ENCODE results near the gene ELF4.

ELF4 gene

GRCh38 chrX:130085551-130086446 is 24.5 kb downstream of the ELF4 start:
- Histone ChIP-seq H2AFZ (ENCODE audit: low read depth, low read length) (no peak overlapping the region), H3K4me1 (ENCODE audit: insufficient read depth, low read length) (no peaks in the 10 kb centered on the region), H3K4me3 (ENCODE audit: low read length) (no peak overlapping the region), H3K9me3 (ENCODE audit: low read length) (no peaks in the 10 kb centered on the region), H3K36me3 (ENCODE audit: insufficient read depth, low read length) (no peaks in the 10 kb centered on the region), H3K27me3 (ENCODE audit: insufficient read depth, low read length) (no peaks in the 10 kb centered on the region)

- Histone ChIP-seq H3K9me3 (ENCODE audit: low read length) (no peaks in the 10 kb centered on the region), H3K4me1 (ENCODE audit: insufficient read depth, low read length) (no peaks in the 10 kb centered on the region), H3K4me3 (ENCODE audit: low read length) (no peak overlapping the region), H2AFZ (ENCODE audit: low read depth, low read length) (no peak overlapping the region), H3K27me3 (ENCODE audit: insufficient read depth, low read length) (no peaks in the 10 kb centered on the region), H3K36me3 (ENCODE audit: insufficient read depth, low read length) (no peaks in the 10 kb centered on the region)
Measured at GRCh38 chrX:130084631-130085237, 25.6 kb downstream of the ELF4 start.

DNA sequence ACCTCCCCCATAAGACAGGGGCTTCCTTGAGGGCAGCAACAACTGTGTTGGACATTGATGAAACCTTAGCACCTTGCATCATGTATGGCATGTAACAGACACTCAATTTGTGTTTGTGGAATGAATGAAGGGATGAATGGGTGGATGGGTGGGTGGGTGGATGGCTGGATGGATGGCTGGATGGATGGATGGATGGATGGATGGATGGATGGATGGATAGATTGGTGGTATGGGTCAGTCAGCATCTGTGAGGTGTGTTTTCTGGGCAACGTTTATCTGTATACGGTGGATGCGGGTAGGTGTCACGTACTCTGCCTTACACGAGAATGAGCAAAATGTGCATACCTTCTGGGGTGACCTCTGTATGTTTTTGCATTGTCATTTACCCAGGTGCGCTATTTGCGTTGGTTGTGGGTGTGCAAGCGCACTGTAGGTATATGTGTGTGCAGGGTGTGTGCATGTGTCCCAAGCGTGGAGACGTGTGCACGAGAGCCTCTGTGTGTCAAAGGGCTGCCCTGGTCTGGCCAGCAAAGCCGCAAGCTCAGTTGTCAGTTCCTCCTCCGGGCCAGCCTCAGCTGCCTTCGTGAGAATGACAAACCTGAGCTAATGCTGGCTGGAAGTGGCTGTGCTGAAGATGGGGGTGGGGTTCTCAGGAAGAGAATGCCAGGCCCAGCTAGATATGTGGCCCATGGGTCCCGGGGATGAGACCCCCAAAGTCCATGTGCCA is 26.5 kb downstream of the ELF4 start:
- Histone ChIP-seq H3K27me3 (ENCODE audit: insufficient read depth, low read length) (no peaks in the 10 kb centered on the region), H2AFZ (ENCODE audit: low read depth, low read length) (no peak overlapping the region), H3K4me1 (ENCODE audit: insufficient read depth, low read length) (no peaks in the 10 kb centered on the region), H3K4me3 (ENCODE audit: low read length) (no peak overlapping the region), H3K36me3 (ENCODE audit: insufficient read depth, low read length) (no peaks in the 10 kb centered on the region), H3K9me3 (ENCODE audit: low read length) (no peaks in the 10 kb centered on the region)

DNA sequence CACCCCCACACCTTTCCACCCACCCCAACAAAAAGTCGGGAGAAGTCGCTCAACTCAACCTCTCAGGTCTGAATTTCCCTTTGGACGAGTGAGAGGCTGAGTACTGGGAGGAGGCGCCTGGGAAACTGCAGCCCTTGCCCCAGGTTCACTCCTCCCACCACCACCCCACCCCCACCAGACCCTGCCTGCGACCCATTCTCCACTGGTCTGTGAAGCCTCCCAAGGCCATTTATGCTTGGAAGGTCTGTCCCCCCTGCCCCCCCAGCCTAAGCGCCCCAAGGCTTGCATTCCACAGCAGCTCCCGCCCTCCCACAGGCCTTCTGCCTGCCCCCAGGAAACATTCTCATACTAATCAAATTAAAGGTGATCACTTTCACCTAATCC is 27.2 kb downstream of the ELF4 start:
- H3K36me3 ChIP-seq (ENCODE audit: insufficient read depth, low read length), result no peaks in the 10 kb centered on the region
- H2AFZ ChIP-seq (ENCODE audit: low read depth, low read length), result no peak overlapping the region
- no peak overlapping the region for H3K4me3 ChIP-seq (ENCODE audit: low read length)

GRCh38 chrX:130082244-130083106 is 27.8 kb downstream of the ELF4 start:
- H3K9me3 ChIP-seq (ENCODE audit: low read length), result no peaks in the 10 kb centered on the region
- H3K27me3 ChIP-seq (ENCODE audit: insufficient read depth, low read length), result no peaks in the 10 kb centered on the region
- no peak overlapping the region for H2AFZ ChIP-seq (ENCODE audit: low read depth, low read length)
- no peaks in the 10 kb centered on the region for H3K4me1 ChIP-seq (ENCODE audit: insufficient read depth, low read length)
- H3K4me3 ChIP-seq (ENCODE audit: low read length), result no peak overlapping the region
- H3K36me3 ChIP-seq (ENCODE audit: insufficient read depth, low read length), result no peaks in the 10 kb centered on the region

More for the DNA sequence above, 27.2 kb downstream of the ELF4 start:
- Histone ChIP-seq H3K27me3 (ENCODE audit: insufficient read depth, low read length) (no peaks in the 10 kb centered on the region), H3K9me3 (ENCODE audit: low read length) (no peaks in the 10 kb centered on the region), H3K4me1 (ENCODE audit: insufficient read depth, low read length) (no peaks in the 10 kb centered on the region)

DNA sequence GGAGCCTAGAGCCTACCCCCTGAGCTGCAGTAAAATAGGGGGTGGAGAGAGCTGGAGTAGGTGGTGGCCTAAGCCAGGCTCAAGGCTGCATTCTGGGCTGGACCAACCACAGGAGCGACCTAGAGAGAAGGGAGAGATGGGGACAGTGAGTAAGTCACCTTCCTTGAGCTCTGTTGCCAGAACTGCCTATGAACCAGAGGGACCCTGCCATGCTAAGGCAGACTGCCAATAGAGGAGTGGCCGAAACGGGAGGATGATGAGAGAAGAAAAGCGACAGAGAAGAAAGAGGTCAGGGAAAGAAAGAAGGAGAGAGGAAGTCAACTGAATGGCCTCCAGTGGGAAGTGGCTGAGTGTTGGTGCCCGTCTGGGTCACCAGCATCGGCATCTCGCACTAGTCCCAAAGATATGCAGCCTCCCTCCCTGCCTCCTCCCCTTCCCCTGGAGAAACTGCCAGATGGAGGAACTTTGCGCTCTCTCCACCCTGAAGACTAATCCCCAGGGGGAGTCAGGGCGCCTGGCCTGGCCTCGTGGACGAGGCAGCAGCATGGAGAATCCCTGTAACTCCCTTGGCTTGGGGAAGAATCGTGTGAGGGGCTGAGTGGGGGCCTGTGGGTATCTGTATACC is 28.8 kb downstream of the ELF4 start:
- Histone ChIP-seq H3K4me1 (ENCODE audit: insufficient read depth, low read length) (no peaks in the 10 kb centered on the region), H3K27me3 (ENCODE audit: insufficient read depth, low read length) (no peaks in the 10 kb centered on the region), H3K4me3 (ENCODE audit: low read length) (no peak overlapping the region), H2AFZ (ENCODE audit: low read depth, low read length) (no peak overlapping the region), H3K9me3 (ENCODE audit: low read length) (no peaks in the 10 kb centered on the region), H3K36me3 (ENCODE audit: insufficient read depth, low read length) (no peaks in the 10 kb centered on the region)

DNA sequence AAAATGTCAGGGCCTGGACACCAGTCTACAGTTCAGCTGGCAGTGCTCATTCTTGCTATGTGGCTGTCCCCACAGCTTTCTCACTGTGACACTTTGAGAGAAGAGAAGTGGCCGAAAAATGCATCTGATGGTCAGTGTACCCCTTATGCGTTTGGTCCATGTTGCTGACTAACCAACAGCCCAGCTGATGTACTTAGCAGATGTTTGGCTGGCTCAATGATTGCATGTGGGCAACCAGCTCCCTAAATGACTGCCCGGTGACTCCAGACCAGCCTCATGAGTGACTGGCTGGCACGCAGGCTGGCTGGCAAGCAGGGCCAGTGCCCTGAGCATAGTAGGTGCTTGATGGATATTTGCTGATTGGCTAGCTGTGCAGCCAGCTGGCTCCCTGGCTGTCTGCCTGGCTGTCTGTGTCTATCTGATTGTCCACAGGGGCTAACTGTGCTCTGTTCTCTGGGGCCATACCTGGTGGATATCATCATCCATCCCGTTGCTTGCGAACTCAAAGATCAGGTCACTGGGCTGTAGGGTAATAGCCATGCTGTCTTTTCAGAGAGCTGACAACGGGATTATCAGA is 29.4 kb downstream of the ELF4 start:
- H3K36me3 ChIP-seq (ENCODE audit: insufficient read depth, low read length), result no peaks in the 10 kb centered on the region
- H3K4me1 ChIP-seq (ENCODE audit: insufficient read depth, low read length), result no peaks in the 10 kb centered on the region
- no peaks in the 10 kb centered on the region for H3K27me3 ChIP-seq (ENCODE audit: insufficient read depth, low read length)
- H3K9me3 ChIP-seq (ENCODE audit: low read length), result no peaks in the 10 kb centered on the region
- no peak overlapping the region for H2AFZ ChIP-seq (ENCODE audit: low read depth, low read length)
- H3K4me3 ChIP-seq (ENCODE audit: low read length), result no peak overlapping the region

GRCh38 chrX:130079824-130080406 is 30.4 kb downstream of the ELF4 start:
- Histone ChIP-seq H3K27me3 (ENCODE audit: insufficient read depth, low read length) (no peaks in the 10 kb centered on the region), H3K4me3 (ENCODE audit: low read length) (no peak overlapping the region), H3K4me1 (ENCODE audit: insufficient read depth, low read length) (no peaks in the 10 kb centered on the region), H3K9me3 (ENCODE audit: low read length) (no peaks in the 10 kb centered on the region), H2AFZ (ENCODE audit: low read depth, low read length) (no peak overlapping the region), H3K36me3 (ENCODE audit: insufficient read depth, low read length) (no peaks in the 10 kb centered on the region)

DNA sequence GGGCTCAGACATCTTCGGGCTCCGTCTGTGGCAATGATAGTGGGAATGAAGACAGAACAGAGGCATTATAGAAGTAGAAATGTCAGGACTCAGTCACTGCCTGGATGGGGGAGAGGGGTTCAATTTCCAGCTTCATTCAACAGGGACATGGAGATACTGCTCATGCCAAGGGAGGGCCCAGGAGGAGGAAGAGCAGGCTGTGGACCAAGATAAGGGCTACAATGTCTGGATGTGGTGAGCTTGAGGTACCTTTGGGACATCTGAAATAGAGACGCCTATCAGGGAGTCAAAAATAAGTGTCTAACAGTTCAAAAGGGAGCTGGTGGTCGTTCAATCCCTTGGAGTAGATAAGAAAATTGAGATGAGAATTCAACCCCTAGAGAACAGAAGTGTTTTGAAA is 34.5 kb downstream of the ELF4 start:
- Histone ChIP-seq H3K27me3 (ENCODE audit: insufficient read depth, low read length) (no peaks in the 10 kb centered on the region), H3K4me1 (ENCODE audit: insufficient read depth, low read length) (no peaks in the 10 kb centered on the region), H3K36me3 (ENCODE audit: insufficient read depth, low read length) (no peaks in the 10 kb centered on the region), H3K4me3 (ENCODE audit: low read length) (no peak overlapping the region), H2AFZ (ENCODE audit: low read depth, low read length) (no peak overlapping the region), H3K9me3 (ENCODE audit: low read length) (no peaks in the 10 kb centered on the region)

DNA sequence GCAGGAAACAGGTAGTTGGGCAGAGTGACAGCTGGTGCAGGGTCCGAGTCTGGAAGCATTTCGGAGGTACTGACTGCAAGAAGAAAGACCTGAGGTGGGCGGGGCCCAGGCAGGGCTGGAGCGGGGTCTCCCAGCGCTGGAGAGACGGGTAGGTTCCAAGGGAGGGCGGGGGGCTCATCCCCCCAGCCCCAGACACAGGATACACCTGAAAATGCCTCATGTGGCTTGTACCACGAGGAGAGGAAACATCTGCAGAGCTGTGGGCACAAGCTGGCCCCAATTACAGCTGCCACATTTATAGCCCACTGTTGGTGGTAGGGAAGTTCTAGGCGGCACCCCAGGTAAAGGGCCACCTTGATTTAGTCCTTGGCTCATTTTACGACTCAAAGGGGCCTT is 38.0 kb downstream of the ELF4 start:
- no peak overlapping the region for H2AFZ ChIP-seq (ENCODE audit: low read depth, low read length)
- H3K4me3 ChIP-seq (ENCODE audit: low read length), result no peak overlapping the region
- H3K4me1 ChIP-seq (ENCODE audit: insufficient read depth, low read length), result no peaks in the 10 kb centered on the region
- no peaks in the 10 kb centered on the region for H3K36me3 ChIP-seq (ENCODE audit: insufficient read depth, low read length)
- H3K9me3 ChIP-seq (ENCODE audit: low read length), result no peaks in the 10 kb centered on the region
- no peaks in the 10 kb centered on the region for H3K27me3 ChIP-seq (ENCODE audit: insufficient read depth, low read length)

- Histone ChIP-seq H3K9me3 (ENCODE audit: low read length) (no peaks in the 10 kb centered on the region), H2AFZ (ENCODE audit: low read depth, low read length) (no peak overlapping the region), H3K4me1 (ENCODE audit: insufficient read depth, low read length) (no peaks in the 10 kb centered on the region), H3K4me3 (ENCODE audit: low read length) (no peak overlapping the region), H3K36me3 (ENCODE audit: insufficient read depth, low read length) (no peaks in the 10 kb centered on the region), H3K27me3 (ENCODE audit: insufficient read depth, low read length) (no peaks in the 10 kb centered on the region)
Measured at GRCh38 chrX:130071611-130072344, 38.5 kb downstream of the ELF4 start.
